COR-L47 (cell line): ENCODE measurements around the gene TRIM66.

Experiments
- DNase-seq: peaks from one replicate; lab custom pipeline; 2025; lab: John Stamatoyannopoulos, UW

Gene TRIM66

DNA sequence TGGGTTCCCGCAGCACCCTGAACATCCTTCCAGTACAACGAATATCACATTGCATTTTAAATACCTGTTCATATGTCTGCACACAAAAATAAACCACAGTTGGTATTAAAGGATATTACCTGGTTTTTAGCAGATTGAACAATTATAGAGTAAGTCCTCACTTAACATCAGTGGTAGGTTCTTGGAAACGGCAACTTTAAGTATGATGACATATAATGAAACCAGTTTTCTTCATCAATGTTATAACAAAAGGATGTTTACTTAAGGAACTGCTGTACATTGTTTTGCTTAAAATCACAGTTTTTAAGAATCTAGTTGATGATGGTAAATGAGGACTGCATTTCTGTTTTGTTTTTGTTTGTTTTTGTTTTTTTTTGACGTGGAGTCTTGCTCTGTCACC lies 28.0 kb downstream of the TRIM66 start:
- no peak for DNase-seq

DNA sequence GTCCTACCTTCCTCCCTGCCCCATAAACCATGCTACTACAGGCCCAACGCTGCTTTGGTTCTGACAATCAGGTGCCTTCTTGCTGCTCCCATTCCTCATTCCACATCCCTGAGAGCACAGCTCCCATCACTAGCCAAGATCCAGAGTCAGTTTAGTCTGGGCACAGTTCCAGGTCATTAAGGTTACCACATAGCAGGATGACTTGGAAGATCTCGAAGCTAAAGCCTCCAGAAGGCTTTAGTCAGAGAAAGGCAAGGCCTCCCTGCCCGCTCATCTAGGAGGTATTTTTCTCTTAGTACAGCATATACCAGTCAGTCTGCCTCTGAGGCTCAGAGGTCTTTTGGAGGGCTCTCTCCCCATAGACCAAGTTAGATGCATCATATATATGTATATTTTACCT lies 30.3 kb downstream of the TRIM66 start:
- no peak for DNase-seq

DNA sequence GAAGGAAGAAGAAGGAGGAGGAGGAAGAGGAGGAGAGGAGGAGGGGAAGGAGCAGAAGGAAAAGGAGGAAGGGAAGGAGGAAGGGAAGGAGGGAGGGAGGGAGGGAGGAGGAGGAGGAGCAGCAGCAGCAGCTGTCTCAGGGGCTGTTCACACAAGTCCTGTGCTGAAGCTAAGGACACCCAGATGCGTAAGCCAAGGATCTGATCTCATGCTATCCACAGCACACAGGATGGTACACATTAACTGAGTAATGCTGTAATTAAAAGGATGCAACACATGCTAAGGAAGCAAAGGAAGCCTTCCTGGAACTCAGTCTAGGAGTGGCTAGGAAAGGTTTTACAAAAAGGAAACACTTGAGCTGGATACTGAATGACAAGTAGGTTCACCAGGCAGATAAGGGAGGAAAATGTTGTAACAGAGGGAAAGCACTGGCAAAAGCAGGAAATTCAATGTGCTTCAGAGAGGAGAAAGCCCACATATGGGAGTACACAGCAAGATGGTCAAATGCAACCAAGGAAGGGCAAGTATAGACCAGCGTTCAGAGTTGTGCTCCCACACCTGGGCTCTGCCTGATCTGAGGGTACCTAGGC lies 32.0 kb downstream of the TRIM66 start:
- DNase-seq: no peak

DNA sequence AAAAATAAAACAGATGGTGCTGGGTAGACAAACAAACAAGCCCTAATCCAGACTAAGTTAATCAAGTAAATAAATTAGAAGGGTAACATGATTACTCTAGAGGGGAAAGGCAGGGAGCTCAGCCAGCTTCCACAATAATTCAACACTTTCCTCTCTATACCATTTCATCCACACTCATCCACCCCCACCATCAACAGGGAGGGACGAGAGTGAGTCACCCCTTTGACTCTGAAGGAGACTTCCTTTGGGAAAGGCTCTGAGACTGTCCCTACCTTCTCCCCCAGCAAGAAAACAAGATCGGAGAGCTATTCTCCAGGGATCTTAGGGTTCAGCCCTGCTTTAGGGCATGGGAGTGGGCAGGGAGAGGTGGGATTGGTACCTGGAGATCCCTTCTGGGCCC lies 33.1 kb downstream of the TRIM66 start:
- no peak for DNase-seq

DNA sequence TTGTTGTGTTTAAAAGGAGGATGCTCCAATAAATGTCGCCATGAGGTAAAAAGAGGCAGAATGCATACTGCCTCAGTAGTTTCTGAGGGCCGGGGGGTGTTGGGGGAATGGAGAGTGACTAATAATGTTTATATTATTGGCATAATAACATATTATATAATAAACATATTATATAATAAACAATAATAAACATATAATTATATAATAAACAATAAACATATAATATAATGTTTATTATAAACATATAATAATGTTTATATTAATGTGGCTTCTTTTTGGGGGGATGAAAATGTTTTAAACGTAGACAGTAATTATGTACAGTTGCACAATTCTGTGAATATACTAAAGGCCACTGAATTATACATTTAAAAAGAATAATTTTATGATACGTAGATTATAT lies 35.6 kb downstream of the TRIM66 start:
- DNase-seq: no peak

DNA sequence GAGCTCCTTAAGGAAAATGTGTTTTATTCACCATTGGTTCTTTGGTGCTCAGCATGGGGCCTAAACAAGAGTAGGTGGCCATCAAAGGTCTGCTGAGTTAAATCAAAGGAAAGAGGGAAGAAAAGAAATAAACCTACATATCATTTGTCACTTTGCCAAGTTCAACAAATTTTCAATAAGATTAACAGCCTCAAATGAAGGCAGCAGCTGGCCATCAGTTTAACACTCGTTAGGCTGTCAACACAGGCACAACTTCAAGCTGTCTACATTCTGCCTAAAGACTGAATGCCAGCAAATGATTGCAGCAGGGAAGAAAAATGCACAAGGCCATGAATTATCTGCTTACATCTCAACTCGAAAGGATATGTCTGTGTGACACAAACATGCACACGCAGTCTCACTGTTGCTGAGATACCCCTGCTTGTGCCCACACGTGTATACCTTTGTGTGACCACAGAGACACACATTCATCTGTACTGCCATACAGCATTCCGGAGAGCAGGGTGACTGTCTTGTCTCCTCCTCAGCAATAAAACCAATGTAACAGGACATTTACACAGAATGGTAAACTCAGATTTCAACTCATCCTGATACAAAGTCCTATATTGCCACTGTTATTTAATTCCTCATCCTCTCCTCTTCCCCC lies 40.1 kb downstream of the TRIM66 start:
- peak; percentile 10 for DNase-seq

DNA sequence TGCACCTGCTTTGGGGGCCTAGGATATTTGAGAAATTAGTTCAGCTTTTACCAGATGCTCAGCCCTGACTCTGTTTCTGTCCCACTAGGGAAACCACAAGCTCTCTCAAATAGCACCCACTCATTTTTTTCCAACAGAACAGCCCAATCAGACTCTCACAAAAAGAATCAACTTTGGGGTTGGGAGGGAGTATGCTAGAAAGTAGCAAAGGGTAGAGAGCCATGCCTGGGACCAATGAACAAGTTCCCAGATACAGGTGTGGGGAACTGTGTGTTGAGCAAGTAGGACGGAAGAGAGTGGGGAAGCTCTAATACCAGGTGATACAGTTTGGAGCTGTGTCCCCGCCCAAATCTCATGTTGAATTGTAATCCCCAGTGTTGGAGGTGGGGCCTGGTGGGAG lies 41.1 kb downstream of the TRIM66 start:
- DNase-seq: no peak

DNA sequence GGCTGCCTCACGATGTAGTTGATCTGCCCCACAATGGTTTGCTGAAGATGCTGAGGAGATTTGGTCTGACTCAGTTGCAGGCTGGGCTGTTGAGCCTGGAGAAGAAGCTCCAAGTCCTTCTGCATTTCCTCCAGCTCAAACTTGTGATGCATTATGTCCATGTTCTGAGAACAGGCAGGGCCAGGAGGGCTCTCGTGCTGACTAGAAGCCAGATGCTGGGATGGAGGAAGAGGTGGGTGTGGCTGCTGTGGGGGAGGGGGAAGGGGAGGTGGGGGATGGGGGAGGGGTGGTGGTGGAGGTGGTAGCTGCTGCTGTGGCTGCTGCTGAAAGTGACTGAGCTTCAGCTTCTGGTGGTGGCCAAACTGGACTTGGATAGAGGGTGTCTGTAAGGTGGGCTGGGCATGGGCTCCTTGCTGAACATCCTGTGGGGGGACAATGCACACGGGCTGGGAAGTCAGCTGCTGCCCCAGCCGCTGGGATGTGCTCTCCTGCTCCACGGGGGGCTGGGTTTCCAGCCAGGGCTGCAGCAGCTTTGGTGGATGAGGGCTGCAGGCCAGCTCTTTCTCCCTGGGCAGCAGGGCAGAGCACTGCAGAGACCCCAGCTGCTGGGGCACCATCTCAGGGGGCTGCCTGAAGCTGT lies 42.1 kb downstream of the TRIM66 start:
- no peak for DNase-seq

DNA sequence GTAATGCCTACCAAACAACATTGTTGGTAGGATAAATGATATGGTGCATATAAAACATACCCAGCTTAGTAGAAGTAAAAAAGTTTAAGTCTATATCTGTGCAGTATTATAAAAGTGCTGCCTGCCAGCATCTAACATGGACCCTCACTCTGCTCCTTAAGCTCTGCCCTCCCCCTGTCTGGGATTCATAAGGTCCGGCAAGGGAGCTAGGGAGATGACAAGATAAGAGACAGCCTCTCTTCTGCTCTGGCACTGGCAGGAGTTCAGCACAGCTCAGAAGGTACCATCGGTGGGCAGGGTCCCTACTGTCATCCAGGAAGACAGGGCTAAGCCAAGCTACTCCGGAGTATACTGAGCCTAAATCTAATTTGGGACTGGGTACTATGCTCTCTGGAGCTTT lies 42.8 kb downstream of the TRIM66 start:
- DNase-seq: no peak

DNA sequence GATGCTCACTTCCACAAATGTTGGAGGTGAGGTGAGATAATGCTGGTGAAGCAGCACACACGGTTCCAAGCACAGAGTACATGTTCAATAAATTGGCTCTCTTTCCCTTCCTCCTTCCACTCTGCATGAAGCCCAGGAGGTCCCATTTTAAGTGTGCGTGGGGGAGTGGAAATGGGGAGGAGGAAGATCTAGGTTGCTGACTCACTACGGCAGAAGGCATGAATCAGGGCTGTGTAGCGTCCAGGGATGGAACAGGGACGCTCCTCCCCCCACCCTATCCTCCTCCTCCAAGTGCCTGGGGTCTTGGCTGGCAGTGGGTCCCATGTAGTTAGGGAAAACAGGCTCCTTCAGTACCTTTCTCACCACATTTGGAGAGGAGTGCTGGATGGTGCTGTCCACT lies 44.2 kb downstream of the TRIM66 start:
- DNase-seq: no peak

DNA sequence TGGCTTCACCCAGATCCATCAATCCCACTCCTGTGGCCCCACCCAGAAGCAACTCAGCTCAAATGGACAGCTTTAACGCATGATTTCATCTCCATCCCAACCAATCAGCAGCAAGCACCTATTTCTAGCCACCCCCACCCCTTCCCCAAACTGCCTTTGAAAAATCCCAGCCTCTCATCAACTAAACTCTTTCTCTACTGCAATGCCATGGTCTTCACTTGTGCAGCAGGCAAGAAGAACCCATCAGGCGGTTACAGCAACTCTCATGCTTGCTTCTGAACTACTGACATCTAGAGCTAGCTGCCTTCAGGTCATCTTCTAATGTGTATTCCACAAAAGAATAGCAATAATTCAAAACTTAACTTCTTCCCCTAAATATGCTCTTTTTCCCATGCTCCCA lies 46.3 kb downstream of the TRIM66 start:
- DNase-seq: no peak

DNA sequence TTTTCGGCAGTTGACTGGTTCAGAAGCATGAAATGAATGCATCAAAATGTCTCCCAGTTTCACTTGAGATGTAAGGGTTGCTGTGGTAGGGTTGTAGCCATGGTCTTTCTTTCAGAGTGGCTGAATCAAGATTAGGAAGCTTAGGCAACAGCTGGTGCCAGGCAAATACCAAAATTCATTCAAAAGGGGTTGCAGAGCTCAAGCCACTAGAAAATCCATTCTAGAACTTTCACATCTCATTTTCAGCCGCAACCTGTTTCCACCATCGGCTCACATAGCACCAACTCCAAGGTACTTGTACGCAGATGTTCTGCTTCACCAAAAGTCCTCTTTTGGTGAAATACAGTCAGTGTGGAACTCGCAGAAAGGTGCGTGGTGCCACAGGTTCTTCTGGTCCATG lies 48.0 kb downstream of the TRIM66 start:
- DNase-seq: no peak

DNA sequence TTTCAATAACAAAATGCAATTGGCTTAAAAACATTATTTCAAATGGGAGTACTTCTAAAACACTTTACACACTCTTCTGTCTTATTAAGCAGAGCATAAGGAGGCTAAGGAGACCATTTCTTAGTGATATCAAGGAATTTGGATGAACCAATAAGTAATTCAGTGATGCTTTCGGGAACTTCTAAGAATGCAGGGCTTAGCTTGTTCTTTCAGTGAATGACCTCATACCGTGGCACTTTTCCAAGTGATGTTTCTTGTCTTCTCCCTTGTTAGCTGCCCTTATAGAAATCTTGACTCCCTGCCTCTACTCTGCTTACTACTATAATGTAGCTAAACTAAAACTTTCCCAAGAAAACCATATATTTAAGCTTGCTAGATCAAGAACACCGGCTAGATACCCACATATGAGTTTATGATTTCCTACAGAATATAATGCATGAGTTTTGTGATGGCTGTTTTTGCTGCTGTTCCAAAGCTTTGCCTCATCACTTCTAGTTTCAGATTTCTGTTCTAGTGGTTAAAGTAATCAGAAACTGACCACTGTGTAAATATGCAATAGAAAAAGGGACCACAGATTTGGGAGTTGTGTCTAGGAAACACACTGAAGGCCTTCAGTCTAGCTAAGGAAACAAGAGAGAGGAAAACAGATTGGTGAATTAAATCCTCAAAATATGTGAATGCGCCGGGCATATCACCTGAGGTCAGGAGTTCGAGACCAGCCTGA lies 50.9 kb downstream of the TRIM66 start:
- DNase-seq: no peak

DNA sequence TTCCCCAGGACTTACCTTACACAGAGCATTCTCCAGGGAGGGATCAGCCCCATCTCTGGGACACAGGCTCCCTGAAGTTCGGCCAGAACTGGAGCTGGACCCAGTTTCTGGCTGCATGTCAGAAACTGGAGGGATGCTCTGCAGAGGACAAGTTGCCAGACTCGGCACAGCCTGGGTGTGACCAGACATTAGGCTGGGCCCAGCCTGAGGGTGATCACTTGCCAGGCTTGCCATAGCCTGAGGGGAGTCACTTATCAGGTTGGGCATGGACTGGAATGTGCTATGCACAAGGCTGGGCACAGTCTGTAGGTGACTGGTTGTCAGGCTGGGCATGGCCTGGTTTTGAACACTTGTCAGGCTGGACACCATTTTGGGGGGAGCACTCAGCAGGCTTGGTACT lies 57.8 kb downstream of the TRIM66 start:
- DNase-seq: no peak

DNA sequence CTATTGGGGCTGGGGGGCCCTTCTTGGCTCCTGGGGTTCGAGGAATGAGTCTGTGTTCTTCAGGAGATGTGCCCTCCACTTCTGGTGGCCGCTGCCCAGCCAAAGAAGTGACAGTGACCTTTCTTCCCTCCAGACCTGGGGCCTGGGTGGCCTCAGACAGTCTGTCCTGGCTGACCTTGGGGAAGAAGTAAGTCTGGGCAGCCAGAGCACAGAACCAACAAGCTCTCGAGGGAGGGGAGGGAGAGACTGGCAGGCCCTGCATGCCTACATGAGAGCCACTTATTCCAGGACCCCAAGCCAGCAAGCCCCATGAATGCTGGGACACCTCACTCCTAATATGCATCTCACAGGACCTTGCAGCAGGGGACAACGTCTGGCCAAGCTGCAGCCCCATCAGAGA lies 61.3 kb downstream of the TRIM66 start:
- no peak for DNase-seq

DNA sequence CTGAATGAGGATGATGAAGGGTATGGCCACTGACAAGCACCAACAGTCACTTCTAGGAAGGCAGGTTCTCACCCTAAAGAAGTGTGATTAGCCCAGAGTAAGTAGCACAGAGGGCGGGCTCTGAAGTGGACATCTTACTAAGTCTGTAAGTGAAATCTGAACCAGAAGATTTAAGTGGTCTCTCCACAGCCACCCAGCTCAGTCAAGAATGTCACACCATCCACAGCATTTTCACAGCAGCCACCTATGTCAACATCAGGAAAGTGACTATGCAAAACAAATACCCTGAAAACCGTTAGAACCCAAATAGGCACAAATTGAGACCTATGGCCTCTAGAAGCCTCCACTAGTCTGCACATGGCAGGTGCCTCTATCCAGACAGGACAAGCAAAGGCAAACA lies 65.4 kb downstream of the TRIM66 start:
- no peak for DNase-seq

DNA sequence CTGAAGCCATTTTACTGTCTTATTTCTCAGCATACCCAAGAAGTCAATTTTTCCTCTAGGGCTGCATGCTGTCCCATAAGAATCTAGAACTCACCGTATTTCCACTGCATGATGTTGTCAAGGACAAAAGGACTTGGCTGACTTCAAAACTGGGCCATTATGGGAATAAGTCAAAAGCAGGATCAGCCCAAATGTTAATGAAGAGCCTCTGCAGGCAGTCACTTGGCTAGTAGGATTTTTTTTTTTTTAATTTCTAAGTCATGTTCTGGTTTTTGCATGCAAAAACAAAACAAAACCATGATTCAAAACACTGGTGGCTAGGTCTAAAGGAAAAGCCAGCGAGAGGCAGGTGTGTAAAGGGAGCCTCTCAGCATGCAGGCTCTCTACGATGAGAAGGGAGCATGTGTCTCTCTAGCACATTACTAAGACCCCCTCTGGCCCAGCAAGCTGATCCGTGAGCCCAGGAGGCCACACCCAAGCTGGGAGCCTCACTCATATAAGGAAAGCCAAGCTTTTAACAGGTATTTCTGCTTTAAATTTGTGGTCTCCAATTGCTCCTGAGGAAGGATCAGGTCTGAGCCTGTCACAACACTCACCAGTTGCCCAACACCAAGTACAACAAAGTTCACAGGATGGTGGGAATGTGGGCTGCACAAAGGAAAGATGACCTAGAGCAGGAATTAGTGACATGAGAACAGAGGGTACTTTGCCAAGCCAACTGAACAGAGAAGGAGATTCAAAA lies 67.0 kb downstream of the TRIM66 start:
- no peak for DNase-seq

DNA sequence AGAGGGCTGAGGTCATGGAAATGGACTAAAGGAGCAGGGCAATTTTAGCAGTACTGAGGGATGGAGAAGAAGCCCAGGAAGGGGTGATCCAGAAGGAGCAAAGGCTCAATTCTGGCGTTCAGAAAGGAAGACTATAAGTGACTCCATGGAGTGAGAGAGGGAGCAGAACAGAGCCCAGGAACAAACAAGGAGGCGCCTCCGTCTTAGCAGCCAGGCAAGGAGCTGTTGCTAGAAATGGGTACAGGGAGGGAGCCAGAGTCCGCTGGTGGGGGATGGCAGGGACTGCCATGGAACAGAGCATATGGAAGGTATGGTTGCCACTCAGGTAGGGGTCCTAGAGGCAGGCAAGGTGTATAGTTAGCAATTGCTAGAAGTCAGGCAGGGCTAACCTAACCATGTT lies 68.0 kb downstream of the TRIM66 start:
- no peak for DNase-seq

DNA sequence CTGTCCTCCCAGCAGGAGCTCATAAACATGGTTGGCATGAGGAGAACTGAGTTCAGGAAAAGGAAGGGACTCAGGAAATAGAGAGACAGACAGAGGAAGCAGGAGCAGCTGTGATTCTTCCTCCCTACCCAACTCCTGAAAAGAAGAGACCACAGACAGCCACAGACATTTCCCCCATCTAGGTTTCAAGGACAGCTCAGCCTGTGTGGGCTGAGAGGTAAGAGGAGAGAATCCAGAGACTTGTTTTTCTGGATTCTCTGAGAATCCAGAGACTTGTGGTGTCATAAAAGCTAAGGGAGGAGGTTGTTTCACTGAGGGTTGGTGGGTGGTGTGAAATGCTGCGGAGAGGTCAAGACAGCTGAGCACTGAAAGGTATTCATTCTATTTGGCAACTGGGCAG lies 69.4 kb downstream of the TRIM66 start:
- DNase-seq: no peak

DNA sequence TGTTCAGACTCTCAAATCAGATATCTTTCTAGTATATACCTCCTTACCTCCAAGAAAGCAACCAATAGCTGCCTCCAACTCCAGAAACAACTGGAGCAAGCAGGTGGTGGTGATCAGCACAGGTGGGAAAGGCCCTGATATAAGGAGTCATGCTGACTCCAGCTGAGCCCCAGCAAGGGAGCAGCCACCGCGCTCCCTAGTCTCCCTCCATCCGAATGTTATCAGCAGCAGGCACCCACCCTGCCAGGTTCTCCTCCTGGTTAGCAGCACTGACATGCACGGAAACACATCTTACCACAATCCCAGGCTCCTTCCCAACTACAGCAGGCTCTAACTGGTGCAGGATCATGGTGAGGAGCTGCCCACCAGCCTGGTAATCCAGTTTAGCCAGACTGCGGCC lies 69.9 kb downstream of the TRIM66 start:
- DNase-seq: no peak

DNA sequence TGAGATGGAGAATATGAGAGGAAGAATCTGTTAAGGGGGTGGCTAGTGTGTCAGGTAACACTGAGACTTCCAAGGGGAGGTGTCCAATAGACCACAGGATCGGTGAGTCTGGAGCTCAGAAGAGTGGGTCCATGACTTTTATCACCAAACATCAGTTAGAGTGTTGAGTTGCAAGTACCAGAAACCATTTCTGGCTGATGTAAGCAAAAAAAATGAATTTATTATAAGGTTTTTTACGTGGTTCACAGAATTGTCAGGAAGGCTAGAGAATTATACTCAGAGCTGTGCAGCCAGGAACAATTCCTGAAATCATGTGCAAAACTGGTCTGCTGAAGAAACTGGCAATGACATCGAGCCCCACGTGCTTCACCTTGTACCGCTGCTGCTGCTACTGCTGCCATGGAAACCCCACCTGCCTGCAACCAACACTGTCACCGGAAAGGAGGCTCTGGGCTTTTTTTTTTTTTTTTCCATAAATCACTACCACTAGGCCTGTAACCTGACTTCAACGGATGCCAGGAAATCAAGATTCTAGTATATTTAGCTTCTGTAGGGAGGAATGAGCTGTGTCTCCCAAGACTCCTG lies 71.8 kb downstream of the TRIM66 start:
- DNase-seq: peak; percentile 76

DNA sequence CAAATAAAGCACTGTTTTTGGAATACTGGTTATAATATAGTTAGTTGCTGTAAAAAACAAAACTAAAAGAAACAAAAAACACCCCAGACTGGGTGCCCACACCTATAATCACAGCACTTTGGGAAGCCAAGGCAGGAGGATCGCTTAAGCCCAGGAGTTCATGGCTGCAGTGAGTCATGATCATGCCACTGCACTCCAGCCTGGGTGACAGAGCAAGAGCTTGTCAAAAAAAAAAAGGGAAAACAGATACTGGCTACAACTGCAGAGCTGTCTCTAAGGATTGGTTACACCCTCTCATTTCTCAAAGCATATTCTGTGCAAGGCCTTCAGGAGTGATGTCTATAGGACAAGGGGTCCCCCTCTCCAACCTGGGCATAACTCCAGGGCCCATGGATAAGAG lies 73.8 kb downstream of the TRIM66 start:
- no peak for DNase-seq
